AG08396 (cell line): ENCODE data around the gene GYS1.

ENCODE experiments used
- DNase-seq: peaks from one replicate; pipeline ENCODE4 v3.0.0; 2012; ENCODE audit warnings: low spot score, mixed read lengths

The GYS1 gene

DNA sequence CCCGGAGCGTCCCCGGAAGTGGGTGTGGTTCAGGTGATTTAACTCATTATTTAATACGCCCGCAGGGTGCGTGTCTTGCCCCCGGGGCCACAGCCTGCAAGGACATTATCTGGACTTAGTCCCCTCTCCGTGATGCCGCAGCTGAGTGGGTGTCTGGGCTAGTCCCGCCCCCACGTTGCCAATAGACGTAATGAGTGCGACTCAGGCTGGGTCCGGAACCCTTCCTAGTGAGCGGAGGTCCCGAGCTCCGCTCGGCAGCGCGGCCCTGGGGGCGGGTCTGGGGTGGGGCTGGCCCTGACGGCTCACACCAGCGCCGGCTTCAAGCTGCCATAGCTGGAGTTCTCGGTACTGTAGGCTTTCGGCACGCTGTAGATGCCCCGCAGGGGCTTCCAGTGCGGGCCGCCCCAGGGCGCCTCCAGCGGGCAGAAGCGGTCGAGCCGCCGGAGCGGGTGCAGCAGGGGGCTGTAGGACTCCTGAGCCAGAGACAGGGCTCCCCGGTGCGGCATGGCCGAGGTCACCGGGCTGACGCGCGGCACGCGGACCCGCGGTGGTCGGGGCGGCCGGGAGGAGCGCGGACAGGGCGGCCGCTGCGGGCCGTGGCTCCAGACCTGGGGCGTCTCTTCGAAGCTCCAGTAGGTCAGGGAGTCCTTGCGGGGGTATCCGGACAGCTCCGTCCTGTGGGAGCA lies 24.7 kb upstream of the GYS1 start:
- DNase-seq, result peak; percentile 88

DNA sequence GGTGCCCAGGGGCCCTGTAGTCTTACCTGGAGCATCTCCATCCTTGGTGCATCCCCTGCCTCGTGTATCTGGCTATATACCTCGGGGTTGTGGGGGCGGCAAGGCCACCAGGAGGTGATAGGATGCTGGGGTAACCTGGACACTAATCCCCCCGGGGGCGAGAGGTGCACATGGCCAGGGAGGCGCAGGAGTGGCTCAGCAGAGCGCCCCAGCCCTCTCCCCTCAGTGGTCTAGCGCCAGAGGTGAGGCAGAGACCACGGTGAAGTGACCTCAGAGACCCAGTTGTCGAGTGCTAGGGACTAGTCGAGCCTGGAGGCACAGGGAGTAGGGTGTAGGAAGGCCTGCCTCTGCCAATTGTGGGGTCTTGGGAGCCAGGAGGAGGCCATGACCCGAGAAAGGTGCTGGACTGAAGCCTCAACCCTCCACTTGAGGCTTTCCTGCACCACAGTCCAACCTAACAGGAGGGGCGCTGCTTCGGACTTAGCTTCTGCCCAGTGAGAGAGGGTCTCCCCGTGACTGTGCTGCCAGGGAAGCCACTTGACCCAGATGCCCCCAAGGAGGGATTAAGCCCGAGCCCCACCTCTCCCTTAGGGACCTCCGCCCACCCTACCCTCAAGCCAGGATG lies 24.0 kb upstream of the GYS1 start, which contains the start of gene LHB:
Gene LHB (minus strand): TSS at position 51 of the 625 bp plus-strand sequence. CDS start 10 bp downstream, at position 41.
- DNase-seq, result no peak

GRCh38 chr19:49016067-49016839 lies 23.1 kb upstream of the GYS1 start:
- DNase-seq, result no peak

DNA sequence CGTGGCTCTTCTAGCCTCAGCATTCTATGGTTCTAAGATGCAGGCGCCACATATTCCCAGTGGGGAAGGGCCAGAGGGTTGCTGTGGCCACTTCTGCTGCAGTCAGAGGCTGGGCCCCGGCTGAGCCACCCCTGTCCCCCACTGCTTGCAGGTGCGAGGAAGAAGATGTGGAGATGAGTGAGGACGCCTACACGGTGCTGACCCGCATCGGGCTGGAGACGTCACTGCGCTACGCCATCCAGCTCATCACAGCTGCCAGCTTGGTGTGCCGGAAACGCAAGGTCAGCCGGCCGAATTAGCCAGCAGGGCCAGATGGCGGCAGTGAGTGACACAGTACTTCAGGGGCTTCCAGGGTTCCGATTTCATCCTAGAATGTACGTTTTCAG lies 21.8 kb upstream of the GYS1 start:
- DNase-seq, result no peak

- DNase-seq, result no peak
Observed at GRCh38 chr19:49014123-49014869, 21.2 kb upstream of the GYS1 start.

DNA sequence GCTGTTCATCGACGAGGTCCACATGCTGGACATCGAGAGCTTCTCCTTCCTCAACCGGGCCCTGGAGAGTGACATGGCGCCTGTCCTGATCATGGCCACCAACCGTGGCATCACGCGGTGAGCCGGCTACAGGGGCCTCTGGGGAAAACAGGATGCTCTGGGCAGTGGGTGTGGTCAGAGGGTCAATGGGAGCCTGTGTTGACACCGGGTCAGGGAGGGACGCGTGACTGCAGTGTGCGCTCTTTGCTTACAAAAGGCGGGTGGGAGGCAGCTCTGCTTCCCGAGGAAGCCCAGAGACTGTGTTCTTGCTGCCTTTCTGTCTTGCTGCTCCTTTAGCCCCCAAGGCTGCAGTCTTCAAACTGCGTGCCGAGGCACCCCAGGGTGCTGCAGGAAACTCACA lies 18.1 kb upstream of the GYS1 start:
- DNase-seq, result no peak

GRCh38 chr19:49010453-49010852 lies 17.3 kb upstream of the GYS1 start:
- DNase-seq, result no peak

DNA sequence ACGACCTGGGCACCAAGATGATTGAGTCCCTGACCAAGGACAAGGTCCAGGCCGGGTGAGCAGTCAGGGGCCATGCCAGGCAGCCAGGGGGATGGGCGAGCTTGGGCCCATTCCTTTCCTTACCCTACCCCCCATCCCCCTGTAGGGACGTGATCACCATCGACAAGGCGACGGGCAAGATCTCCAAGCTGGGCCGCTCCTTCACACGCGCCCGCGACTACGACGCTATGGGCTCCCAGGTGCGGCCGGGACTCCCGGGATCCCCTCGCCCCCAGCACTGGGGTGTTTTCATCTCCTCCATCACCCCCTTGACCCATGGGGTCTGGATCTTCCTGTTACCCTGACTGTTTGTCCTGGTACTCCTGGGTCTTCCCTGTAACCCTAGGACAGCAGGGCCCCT lies 16.7 kb upstream of the GYS1 start:
- DNase-seq, result no peak

DNA sequence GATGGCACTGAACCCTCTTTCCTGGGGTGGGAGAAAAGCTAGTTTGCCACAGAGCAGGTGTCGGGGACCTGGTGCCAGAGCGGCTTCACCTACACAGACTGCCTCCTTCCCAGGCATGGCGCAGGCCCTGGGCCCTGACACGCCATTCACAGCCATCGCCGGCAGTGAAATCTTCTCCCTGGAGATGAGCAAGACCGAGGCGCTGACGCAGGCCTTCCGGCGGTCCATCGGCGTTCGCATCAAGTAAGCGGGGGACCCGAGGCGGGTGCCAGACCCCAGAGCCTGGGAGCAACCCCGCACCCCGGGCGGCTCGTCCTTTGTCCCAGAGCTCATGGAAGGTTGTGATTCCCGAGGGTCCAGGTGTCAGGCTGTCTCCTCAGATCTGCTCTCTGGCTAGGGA lies 13.8 kb upstream of the GYS1 start:
- DNase-seq, result no peak

DNA sequence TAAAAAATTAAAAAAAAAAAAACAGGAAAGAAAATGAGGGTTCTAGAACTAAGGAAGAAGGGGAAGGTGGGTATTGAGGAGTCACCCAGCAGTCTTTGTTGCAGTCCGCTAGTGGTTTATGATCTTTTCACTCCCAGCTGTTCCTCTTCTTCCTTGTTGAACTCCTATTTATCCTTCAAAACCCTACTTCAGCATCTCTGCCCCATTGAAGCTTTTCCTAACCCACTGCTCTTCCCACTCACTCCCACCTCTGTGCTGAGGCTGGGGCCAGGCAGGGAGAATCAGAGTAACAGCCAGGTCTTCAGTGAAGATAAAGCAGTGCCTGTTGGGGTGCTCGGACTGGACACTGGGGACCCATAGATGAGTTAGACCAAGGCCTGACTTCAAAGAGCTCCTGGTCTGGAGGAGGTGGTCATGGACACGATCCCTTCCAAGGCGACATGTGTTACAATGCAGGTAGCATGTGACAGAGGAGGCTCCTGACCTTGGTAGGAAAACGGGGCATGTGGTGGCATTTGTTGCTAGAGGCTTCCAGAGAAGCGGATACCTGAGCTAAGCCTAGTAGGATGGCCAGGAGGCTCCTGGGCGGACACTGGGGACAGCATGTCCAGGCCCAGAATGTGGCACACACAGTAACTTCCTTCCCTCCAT lies 12.0 kb upstream of the GYS1 start:
- DNase-seq, result no peak

DNA sequence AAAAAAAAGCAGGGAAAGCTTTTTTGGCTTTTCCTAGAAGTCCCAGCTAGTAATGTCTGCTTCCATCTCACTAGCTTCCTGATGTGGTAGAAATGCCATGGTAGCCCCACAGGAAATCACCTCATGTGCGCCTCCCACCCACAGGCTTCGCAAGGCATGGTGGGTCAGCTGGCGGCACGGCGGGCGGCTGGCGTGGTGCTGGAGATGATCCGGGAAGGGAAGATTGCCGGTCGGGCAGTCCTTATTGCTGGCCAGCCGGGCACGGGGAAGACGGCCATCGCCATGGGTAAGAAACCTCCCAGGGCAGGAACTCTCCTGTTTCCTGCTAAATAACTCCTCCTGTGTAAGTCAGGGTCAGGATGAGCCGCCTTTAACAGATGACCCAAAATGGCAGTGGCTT lies 11.0 kb upstream of the GYS1 start:
- no peak for DNase-seq

DNA sequence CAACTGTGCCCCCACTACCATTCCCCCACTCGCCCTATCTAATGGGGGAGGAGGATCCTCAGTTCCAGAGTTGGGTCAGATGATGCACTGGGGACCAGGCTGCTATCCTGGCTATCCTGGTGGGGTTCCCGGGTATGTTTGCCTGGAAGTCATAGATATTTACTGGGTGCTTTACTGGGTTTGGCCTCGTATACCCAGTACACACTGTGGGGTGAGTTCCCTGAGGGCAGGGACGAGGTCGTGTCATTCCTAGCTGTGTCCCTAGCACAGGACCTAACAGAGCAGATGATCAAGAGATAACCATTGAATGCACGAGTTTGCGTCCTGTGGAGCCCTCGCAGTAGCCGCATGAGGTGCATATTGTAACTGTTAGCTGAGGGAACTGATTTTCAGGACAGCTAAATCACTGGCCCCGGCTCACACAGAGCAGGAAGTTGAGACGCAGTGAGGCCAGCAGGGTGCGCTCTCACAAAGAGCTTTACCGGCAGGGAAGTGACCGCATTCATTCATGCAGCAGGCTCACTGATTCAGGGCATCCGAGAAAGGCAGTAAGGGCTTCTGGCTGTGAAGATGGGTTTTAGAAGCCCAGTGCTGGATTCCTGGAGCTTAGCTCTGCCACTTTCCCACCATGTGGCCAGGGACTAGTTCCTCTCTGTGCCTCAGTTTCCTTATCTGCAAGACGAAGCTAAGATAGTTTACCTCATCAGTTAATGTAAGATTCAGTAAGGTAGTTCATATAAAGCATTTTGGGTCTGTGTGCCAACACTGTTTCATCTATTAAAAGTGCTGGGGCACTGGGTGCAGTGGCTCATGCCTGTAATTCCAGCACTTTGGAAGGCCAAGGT lies 6.6 kb upstream of the GYS1 start:
- peak; percentile 73 for DNase-seq

DNA sequence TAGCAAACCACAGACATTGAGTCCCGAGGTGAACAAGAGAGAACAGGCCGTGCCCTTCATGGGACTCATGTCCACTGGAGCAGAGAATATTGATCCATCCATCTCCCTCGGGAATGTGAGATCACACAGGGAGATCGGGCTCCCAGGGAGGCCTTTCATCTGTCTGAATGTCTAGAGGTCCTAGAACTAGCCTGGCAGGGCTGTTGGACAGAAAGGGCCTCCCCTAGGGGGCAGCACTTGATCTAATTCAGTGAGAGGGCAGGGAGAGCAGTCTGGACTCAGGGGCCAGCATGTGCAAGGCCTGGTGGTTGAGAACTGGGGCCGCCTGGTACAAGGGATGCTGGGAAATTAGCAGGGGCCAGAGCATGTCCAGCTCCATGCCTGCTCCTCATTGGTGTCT lies 4.9 kb upstream of the GYS1 start:
- peak; percentile 64 for DNase-seq

DNA sequence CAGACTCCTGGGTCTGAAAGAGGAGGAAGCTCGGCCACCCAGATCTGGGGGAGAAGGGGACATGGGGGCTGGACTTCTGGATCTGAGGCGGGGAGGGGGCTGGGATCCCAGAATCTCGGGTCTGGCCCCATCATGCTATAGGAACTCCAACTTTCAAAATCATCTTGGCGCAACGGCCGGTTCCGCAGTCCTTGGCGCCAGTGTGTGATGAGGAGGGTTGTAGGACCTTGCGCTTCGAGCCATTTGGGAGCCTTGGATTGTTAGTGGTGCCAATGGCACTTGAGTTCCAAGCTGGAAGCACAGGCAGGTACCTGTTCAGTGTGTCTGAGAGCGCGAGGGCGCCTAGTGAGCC lies 902 bp upstream of the GYS1 start:
- DNase-seq, result no peak

DNA sequence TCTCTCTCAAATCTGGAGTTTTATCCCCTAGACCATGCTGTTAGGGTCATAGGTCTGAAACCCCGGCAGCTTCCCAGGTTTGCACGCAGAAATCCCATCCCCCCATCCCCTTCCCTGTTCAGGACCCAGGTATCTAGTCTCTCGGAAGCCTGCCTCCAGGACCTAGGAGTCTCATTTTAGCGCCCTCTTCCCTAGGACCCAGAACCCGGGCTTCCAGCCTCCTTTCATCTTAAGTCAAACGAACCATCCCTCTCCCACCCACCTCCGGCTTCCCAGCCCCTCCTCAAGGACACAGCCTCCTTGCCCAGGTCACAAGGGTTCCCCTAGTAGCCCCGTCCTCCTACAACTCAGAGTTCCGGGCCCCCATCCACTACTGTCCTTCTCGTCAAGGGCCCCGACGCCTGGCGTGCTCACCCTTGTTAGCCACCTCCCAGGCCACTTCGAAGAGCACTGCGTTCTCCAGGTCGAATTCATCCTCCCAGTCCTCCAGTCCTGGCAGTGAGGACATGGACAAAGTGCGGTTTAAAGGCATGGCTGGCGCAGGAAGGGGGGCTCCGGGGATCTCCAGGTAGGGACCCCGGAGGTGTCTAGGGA lies 431 bp downstream of the GYS1 start:
- DNase-seq, result no peak

DNA sequence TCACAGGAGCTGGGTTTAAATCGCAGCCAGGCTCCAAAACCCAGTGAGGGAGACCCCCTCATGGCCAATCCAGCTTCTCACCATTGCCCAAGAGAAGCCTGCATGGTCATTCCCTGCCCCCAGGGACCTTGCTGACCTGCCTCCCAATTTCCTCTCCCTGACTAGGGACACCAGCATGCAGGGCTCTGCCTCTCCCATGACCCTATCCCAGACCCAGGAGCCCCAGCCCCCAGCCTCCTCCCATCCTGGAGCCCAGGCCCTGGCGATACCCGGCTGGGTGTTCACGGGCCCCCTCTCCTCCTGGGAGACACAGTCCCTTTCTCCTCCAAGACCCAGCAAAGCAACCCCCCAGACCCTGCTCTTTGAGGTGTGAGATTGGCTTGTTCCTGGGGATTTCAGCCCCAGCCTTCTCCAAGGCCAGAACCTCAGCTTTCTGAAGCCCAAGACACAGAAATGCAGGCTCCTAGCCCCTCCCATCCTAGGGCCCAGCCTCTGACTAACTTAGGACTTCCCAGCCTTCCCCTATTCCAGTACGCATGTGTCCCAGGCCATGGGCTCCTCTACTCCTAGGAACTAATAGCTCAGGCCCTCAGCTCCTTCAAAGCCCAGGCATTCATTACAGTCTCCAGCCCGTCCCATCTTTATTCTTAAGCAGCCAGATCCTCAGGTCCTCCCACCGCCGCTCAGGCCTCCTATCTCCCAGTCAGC lies 1.1 kb downstream of the GYS1 start:
- DNase-seq, result peak; percentile 89

DNA sequence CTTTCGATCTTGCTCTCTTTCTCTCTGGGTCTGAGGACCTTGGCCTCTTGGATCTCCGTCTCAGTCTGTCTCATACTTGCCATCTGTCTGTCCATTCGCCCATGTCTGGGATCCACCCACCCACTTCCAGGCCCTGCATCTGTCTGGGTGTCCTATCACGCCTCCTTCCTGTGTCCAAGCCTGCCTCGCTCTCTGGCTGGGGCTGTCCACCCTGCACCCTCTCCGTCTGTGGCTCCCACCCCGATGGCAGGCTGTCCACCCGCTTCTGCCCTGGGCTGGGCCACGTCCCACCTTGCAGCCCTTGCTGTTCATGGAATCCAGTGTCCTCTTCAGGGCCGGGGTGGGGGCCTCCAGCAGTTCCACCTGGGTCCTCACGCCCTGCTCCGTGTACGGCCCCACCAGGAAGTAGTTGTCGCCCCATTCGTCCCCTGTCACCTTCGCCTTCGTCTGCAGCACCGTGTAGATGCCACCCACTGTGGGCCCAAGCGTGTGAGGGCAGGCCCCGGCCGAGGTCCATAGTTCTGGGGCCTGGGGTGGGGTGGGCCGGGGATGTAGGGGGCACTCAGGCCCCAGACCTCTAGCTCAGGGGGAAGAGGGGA lies 2.0 kb downstream of the GYS1 start:
- DNase-seq, result no peak

- no peak for DNase-seq
Observed at GRCh38 chr19:48990400-48990799, 2.7 kb downstream of the GYS1 start.

GRCh38 chr19:48989701-48990291 lies 3.3 kb downstream of the GYS1 start:
- DNase-seq, result no peak
